T-helper 1 cell treated with Interleukin-12 subunit alpha and Interleukin-12 subunit beta and Interleukin-4 antibody, amounts not matched to agents 30 ng/mL and 1 ng/mL, for 36 hours (primary cell): ENCODE results near the gene HHIP. TPM values are rescaled to one million over a fixed set of nuclear protein-coding genes. Genes with fewer than 3 reads are reported as not detected.
"Not testable (repeated sequence)": the region's sequence is repeated elsewhere in the genome, so short reads cannot be mapped to it uniquely, and the experiment has no call there.

Source experiments
- intact Hi-C: fragments of 100-400 bp; cut with micrococcal nuclease; formaldehyde crosslinking; loops from one replicate; pipeline ENCODE4 v1.15.1; 2024
- total RNA-seq: library from RNA; stranded (reverse); gene quantifications from 2 replicates; pipeline ENCODE4 v1.2.3, GENCODE V29; 2022

Gene HHIP
- total RNA-seq, 1 donor from 2014 or later = not detected

DNA sequence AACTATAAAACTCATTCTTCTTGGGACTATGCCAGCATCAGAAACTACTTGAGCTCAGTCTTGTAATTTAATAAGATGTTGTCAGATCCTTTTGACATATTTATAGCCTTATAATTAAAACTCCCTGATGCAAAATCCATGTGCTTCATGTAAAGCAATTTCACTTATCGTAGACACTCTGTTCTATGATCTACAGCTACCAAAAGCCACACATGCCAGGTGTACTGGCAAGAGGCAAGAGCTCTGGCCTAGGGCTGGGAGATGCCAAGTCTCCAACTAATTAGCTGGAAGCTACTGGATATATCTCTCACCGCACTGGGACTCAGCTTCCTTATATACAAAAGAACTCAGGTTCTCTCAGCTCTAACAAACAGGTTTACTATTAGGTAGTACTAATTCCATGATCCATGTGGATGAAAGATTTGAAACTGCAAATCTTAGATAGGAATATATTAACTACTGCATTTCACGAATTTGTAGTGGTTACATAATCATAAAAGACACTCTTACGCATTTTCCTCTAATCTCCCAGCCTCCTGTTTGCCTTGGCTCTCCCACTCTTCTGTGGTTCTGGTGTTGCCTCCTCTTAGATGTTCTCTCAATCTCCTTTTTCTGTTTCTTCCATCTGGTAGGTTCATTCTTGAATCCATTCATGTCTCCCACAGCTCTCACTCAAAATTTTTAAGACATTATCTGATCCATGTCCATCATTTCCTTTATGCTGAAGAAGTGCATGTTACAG, 103.0 kb downstream of the HHIP start:
- intact Hi-C loops = no loop called here

DNA sequence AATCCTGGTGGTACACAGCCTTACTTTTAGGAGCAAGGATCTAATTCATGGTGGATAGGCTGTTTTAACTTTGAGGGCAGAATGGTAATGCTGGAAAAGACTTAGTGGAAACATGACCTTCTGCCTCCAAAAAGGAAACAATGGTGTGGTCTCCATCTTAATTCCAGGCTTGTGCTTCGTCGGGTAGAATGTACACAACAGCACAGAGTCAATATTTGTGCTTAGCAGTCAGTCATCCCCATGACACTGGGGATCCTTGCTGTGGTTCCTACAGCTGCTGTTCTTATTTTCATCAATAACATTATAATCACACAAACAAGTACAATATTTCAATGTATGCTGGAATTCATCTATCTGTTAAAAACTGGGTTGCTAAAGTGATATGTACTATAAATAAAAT, 104.4 kb downstream of the HHIP start:
- intact Hi-C loops = no loop called here

DNA sequence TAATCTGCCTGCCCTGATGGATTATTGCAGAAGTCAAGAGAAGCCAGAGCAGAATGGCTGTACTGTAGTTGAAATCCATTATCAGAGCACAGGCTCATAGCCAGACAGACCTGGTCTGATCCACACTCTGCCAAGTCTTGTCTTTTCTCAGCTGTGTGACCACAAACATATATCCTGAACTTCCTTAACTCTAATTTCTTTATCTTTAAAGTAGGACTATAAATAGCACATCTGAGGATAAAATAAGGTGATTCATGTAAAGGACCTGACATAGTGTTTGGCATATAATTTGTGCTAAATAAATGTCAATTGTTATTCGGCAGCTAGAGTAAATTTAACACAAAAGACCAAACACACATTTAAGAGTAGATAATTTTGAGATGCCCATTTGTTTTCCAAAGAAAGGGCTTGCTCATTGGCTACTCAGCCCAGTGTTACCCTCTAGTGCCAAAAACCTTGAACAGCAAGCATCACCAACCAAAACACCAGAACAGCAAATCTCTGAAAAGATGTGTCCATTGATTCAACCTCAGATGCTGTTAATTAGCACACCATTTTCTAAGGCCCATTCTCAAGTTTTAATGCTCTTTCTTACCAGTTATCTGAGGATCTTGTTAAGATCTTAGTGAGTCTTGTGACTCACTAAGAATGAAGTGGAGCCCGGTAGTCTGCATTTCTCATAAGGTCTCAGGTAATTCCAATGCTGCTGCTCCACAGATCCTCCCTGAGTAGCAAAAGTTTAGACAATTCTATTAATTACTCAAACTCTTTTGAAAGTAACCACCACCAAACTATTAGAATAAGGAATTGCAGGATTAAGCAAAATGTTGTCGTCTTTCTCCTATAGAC, 108.8 kb downstream of the HHIP start:
- intact Hi-C loops = no loop called here

DNA sequence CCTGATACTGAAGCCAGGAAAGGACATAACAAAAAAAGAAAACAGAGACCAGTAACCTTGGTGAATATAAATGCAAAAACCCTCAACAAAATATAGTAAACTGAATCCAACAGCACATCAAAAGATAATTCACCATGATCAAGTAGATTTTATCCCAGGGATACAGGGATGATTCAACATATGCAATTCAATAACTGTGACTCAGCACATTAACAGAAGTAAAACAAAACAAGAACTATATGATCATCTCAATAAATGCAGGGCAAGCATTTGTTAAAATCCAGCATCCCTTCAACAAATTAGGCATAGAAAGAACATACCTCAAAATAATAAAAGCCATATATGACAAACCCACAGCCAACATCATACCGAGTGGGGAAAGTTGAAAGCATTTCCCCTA, 112.0 kb downstream of the HHIP start:
- intact Hi-C loops = no loop called here

DNA sequence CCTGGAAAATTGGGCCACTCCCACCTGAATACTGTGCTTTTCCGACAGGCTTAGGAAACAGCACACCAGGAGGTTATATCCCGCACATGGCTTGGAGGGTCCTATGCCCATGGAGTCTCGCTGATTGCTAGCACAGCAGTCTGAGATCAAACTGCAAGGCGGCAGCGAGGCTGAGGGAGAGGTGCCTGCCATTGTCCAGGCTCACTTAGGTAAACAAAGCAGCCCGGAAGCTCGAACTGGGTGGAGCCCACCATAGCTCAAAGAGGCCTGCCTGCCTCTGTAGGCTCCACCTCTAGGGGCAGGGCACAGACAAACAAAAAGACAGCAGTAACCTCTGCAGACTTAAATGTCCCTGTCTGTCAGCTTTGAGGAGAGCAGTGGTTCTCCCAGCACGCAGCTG, 122.9 kb downstream of the HHIP start:
- intact Hi-C loops = not testable (repeated sequence)

DNA sequence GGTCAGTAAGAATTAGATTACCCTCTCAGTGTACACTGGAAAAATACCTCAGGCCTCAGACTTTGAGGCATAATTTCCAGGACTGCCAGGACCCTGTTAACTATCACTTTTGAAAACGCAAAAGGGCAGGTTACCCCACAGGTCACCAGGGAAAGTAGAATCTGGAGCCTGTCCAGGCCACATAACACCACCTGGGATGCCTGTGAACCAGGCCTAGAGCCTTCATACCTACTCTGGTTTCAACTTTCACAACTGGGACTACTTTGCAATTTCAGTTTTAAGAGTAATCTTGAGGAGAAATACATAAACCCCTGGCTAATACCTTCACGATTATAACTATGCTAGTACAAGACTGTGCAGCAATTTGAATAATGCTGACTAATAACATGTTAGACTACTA, 132.4 kb downstream of the HHIP start:
- intact Hi-C loops = no loop called here

DNA sequence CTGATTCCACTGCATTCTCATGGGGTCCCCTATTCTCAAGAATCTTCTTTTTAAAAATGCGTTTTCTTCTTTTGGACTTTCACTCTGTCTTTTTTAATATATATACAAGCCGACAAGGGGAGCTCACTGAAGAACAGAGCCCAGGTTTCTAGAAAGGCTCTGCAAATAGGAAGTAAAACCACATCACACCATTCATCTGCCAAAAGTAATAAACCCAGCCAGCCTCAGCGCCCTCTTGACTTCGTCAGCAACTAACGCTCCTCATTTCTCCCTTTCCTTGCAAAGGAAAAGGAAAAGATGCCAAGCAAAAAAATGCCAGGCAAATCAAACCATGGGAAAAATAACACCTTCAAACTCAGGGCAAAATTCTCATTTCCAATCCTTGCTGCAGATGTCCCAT, 136.4 kb downstream of the HHIP start:
- intact Hi-C loops = no loop called here

DNA sequence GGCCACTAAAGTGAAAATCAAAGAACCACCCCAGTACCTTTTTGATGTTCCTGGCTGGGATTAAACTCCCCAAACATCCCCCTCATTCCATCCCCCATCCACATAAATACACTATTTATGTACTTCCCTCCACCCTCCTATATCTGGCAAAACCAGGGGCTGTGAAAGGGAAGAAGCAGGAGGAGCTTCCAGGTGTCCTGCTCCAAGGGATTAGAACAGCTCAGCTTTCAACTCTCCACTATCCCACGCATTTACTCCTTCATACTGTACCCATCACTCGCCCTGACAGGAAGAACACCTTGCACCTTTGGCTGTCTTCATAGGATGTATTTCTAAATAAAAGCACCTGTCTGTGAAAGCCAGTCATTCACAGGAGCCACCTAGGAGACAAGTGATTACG, 140.0 kb downstream of the HHIP start:
- intact Hi-C loops = loop anchor here (2.0 kb wide), 1 partner anchor 275 kb away; no protein-coding TSS in a partner anchor

DNA sequence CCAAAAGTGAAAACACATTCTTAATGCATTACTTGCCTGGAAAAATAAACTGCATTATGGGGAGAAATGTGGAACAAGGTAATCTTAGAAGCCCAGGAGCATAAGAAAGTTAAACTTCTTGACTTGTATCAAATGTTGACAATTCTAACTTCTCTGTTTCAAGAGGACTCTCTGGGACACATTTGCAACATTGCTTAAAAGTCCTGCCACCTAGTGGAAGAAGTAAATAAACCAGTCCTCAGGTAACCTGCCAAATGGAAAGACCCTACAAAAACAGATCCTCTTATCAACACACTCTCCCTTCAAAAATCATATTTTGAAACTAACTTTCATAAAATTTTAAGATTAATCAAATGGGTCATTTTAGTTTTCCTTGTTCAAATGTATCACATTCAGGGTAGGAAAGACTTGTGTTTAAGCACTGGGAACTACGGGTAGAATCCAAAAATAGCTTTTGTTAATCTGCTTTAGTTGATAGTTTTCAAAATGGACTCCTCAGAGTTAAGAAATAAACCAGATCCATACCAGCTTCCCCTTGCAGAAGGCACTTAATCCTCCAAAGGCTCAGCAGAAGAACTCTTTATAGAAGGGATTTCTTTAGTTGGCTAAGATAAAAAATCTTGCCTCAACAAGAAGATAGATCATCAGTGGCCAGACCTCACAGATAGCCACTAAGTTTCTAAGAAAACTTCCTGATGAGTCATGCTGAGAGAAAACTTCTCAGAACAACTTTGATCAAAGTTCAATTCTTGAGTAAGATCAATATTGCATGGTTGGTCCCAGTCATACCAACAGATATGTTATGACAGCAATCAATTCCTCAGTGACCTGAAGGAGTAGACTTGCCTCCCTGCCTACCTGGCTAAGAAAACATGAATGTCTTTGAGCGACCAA, 141.7 kb downstream of the HHIP start:
- intact Hi-C loops = loop anchor here (1.0 to 2.0 kb wide), 2 partner anchors 273 to 613 kb away; no protein-coding TSS in a partner anchor

DNA sequence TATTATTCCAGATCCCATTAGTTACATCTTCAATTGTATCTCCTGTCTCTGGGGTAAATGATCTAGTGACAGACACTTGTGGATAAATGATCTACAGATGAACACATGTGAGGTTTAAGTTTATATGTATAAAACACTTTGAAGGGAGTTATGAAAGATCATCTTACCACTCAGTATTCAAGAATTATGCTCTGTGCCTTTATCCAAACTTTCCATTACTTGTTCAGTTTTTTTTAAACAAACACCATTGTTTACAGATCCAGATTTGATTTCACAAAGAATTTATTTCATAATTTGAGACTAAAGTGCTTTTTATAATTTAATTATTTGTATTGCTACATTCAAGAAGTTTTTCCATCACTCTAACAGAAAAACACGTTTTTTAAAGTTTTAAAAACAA, 142.5 kb downstream of the HHIP start:
- intact Hi-C loops = no loop called here

DNA sequence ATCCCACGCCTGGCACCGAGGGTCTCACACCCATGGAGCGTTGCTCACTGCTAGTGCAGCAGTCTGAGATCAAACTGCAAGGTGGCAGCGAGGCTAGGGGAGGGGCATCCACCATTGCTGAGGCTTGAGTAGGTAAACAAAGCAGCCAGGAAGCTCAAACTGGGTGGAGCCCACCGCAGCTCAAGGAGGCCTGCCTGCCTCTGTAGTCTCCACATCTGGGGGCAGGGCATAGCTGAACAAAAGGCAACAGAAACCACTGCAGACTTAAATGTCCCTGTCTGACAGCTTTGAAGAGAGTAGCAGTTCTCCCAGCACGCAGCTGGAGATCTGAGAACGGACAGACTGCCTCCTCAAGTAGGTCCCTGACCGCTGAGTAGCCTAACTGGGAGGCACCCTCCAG, 146.0 kb downstream of the HHIP start:
- intact Hi-C loops = not testable (repeated sequence)
